Neural cell (in vitro differentiated cells): ENCODE data around the gene ZSWIM6. TPM values are rescaled to one million over a fixed set of nuclear protein-coding genes. Genes with fewer than 3 reads are reported as not detected.

Experiments used
- H2AFZ ChIP-seq: fragments of 200-600, 300-800 bp; sonication (generic), shearing (Covaris generic); 2 replicates; pipeline ENCODE4 v1.6.0; 2014; ENCODE audit warnings: low read depth, mild to moderate bottlenecking, antibody characterized with exemption, low read length, moderate library complexity
- H3F3A ChIP-seq: fragments of 200-600 bp; shearing (Covaris generic); 2 replicates; pipeline ENCODE4 v1.6.1; 2016; ENCODE audit warnings: mild to moderate bottlenecking, moderate library complexity, mixed read lengths, antibody characterized with exemption, low read length; ENCODE audit not compliant: insufficient read depth, poor library complexity, severe bottlenecking
- H3K27ac ChIP-seq: fragments of 200-600, 300-800 bp; sonication (generic), shearing (Covaris generic); 2 replicates; pipeline ENCODE4 v1.5.1; 2014; ENCODE audit warnings: mild to moderate bottlenecking, low read length, moderate library complexity
- H3K27me3 ChIP-seq: fragments of 300-800, 200-600 bp; sonication (generic), shearing (Covaris generic); 2 replicates; pipeline ENCODE4 v1.6.0; 2014; ENCODE audit warnings: mild to moderate bottlenecking, low read depth, low read length, moderate library complexity; ENCODE audit not compliant: insufficient read depth
- H3K36me3 ChIP-seq: fragments of 300-800, 200-600 bp; sonication (generic), shearing (Covaris generic); 2 replicates; pipeline ENCODE4 v1.5.1; 2014; ENCODE audit warnings: mild to moderate bottlenecking, antibody characterized with exemption, low read length, moderate library complexity; ENCODE audit not compliant: insufficient read depth
- H3K4me2 ChIP-seq: fragments of 300-800, 200-600 bp; sonication (generic), shearing (Covaris generic); 2 replicates; pipeline ENCODE4 v1.6.0; 2014; ENCODE audit warnings: mild to moderate bottlenecking, low read length
- H3K4me3 ChIP-seq: fragments of 300-800, 200-600 bp; sonication (generic), shearing (Covaris generic); 2 replicates; pipeline ENCODE4 v1.5.1; 2014; ENCODE audit warnings: mild to moderate bottlenecking, low read length, moderate library complexity
- H3K79me2 ChIP-seq: fragments of 200-600 bp; shearing (Covaris generic); replicated peaks from 2 replicates; pipeline ENCODE4 v1.6.0; 2014; ENCODE audit warnings: mild to moderate bottlenecking, low read length, moderate library complexity; ENCODE audit not compliant: insufficient read depth
- H3K9ac ChIP-seq: fragments of 300-800, 200-600 bp; sonication (generic), shearing (Covaris generic); 2 replicates; pipeline ENCODE4 v1.6.1; 2016; ENCODE audit warnings: mild to moderate bottlenecking, low read length, mixed read lengths
- H3K9me2 ChIP-seq: fragments of 200-600 bp; shearing (Covaris generic); 2 replicates; pipeline ENCODE4 v1.6.1; 2016; ENCODE audit warnings: mild to moderate bottlenecking, low read length, mixed read lengths; ENCODE audit not compliant: insufficient read depth
- H3K9me3 ChIP-seq: fragments of 200-600, 300-800 bp; sonication (generic), shearing (Covaris generic); 2 replicates; pipeline ENCODE4 v1.6.1; 2016; ENCODE audit warnings: mild to moderate bottlenecking, mixed run types, low read length, moderate library complexity, mixed read lengths
- H4K20me1 ChIP-seq: fragments of 200-600 bp; shearing (Covaris generic); 2 replicates; pipeline ENCODE4 v1.6.1; 2016; ENCODE audit warnings: mild to moderate bottlenecking, mixed run types; ENCODE audit not compliant: insufficient read depth
- EP300 ChIP-seq: fragments of 450-650 bp; conservative IDR thresholded peaks from 2 replicates; pipeline ENCODE4 v1.6.1; 2014; ENCODE audit warnings: antibody characterized with exemption, mild to moderate bottlenecking, moderate library complexity; ENCODE audit not compliant: poor library complexity, severe bottlenecking
- EZH2 ChIP-seq: fragments of 200-600, 300-800 bp; shearing (Covaris generic), sonication (generic); IDR thresholded peaks from 2 replicates; pipeline ENCODE4 v1.6.1; 2014; ENCODE audit warnings: antibody characterized with exemption, low read length, borderline replicate concordance, mild to moderate bottlenecking; ENCODE audit not compliant: insufficient read depth, poor library complexity, severe bottlenecking
- MXI1 ChIP-seq: fragments of 450-650 bp; conservative IDR thresholded peaks from 2 replicates; pipeline ENCODE4 v1.6.1; 2014; ENCODE audit warnings: antibody characterized with exemption, mild to moderate bottlenecking; ENCODE audit not compliant: poor library complexity, severe bottlenecking
- POLR2AphosphoS5 ChIP-seq: IDR thresholded peaks from 2 replicates; pipeline ENCODE4 v1.6.1; 2012
- RAD21 ChIP-seq: fragments of 450-650 bp; conservative IDR thresholded peaks from 2 replicates; pipeline ENCODE4 v1.6.1; 2014; ENCODE audit warnings: antibody characterized with exemption, mild to moderate bottlenecking, moderate library complexity
- SMC3 ChIP-seq: fragments of 450-650 bp; conservative IDR thresholded peaks from 2 replicates; pipeline ENCODE4 v1.6.1; 2014; ENCODE audit warnings: antibody characterized with exemption, mild to moderate bottlenecking, moderate library complexity; ENCODE audit not compliant: poor library complexity
- TAF1 ChIP-seq: IDR thresholded peaks from 2 replicates; pipeline ENCODE4 v1.6.1; 2012; ENCODE audit warnings: low read depth
- polyA plus RNA-seq: library from polyadenylated mRNA; depleted of rRNA; stranded (reverse); fragments of >200 nt; gene quantifications from 2 replicates; pipeline ENCODE4 v1.2.3, GENCODE V29; 2014
- TF ChIP-seq, protein P1 (sequence below): fragments of 450-650 bp; IDR thresholded peaks from 2 replicates; pipeline ENCODE4 v1.5.1; 2014; ENCODE audit warnings: antibody characterized with exemption, mild to moderate bottlenecking, moderate library complexity; ENCODE audit not compliant: poor library complexity, severe bottlenecking
- TF ChIP-seq, protein P2 (sequence below): IDR thresholded peaks from 2 replicates; pipeline ENCODE4 v1.6.1; 2012; ENCODE audit warnings: borderline replicate concordance

The ZSWIM6 gene
- polyA plus RNA-seq, 1 donor from 2014 or later, result 43.6 TPM

DNA sequence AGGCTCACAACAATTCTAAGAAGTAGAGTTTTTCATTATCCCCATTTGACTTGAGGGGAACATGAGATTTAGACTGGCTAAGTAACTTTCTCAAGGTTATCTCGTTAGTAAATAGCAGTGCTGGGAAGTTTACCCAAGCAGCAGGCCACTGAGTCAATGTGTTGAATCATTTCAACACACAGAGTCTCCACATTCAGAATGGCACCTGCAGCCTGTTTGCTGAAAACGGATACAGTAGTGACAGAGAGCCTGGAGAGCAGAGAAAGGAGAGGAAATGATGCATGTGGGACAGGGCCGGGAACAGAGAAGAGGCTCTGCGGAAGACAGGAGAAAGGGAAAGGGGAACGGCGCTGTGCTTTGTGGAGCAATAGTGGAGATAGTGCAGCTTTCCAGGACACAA lies 33.5 kb upstream of the ZSWIM6 start:
- H3K9ac ChIP-seq, result no peak overlapping the region
- no peaks in the 10 kb centered on the region for H3K79me2 ChIP-seq
- no peaks in the 10 kb centered on the region for H4K20me1 ChIP-seq
- no peak overlapping the region for H3K27ac ChIP-seq
- H3F3A ChIP-seq, result no peaks in the 10 kb centered on the region
- no peak overlapping the region for H3K4me2 ChIP-seq
- H3K36me3 ChIP-seq, result no peaks in the 10 kb centered on the region
- no peaks in the 10 kb centered on the region for H3K9me3 ChIP-seq
- H2AFZ ChIP-seq, result no peak overlapping the region
- H3K4me3 ChIP-seq, result no peak overlapping the region
- no peaks in the 10 kb centered on the region for H3K27me3 ChIP-seq
- no peak for TF ChIP-seq POLR2AphosphoS5
- TF ChIP-seq EP300, result no peak
- TF ChIP-seq, protein P1, sequence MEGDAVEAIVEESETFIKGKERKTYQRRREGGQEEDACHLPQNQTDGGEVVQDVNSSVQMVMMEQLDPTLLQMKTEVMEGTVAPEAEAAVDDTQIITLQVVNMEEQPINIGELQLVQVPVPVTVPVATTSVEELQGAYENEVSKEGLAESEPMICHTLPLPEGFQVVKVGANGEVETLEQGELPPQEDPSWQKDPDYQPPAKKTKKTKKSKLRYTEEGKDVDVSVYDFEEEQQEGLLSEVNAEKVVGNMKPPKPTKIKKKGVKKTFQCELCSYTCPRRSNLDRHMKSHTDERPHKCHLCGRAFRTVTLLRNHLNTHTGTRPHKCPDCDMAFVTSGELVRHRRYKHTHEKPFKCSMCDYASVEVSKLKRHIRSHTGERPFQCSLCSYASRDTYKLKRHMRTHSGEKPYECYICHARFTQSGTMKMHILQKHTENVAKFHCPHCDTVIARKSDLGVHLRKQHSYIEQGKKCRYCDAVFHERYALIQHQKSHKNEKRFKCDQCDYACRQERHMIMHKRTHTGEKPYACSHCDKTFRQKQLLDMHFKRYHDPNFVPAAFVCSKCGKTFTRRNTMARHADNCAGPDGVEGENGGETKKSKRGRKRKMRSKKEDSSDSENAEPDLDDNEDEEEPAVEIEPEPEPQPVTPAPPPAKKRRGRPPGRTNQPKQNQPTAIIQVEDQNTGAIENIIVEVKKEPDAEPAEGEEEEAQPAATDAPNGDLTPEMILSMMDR, result no peak
- TF ChIP-seq RAD21, result no peak
- TF ChIP-seq TAF1, result no peak
- TF ChIP-seq SMC3, result no peak
- no peak for TF ChIP-seq EZH2
- TF ChIP-seq, protein P2, sequence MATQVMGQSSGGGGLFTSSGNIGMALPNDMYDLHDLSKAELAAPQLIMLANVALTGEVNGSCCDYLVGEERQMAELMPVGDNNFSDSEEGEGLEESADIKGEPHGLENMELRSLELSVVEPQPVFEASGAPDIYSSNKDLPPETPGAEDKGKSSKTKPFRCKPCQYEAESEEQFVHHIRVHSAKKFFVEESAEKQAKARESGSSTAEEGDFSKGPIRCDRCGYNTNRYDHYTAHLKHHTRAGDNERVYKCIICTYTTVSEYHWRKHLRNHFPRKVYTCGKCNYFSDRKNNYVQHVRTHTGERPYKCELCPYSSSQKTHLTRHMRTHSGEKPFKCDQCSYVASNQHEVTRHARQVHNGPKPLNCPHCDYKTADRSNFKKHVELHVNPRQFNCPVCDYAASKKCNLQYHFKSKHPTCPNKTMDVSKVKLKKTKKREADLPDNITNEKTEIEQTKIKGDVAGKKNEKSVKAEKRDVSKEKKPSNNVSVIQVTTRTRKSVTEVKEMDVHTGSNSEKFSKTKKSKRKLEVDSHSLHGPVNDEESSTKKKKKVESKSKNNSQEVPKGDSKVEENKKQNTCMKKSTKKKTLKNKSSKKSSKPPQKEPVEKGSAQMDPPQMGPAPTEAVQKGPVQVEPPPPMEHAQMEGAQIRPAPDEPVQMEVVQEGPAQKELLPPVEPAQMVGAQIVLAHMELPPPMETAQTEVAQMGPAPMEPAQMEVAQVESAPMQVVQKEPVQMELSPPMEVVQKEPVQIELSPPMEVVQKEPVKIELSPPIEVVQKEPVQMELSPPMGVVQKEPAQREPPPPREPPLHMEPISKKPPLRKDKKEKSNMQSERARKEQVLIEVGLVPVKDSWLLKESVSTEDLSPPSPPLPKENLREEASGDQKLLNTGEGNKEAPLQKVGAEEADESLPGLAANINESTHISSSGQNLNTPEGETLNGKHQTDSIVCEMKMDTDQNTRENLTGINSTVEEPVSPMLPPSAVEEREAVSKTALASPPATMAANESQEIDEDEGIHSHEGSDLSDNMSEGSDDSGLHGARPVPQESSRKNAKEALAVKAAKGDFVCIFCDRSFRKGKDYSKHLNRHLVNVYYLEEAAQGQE, result no peak
- TF ChIP-seq MXI1, result no peak
- no peaks in the 10 kb centered on the region for H3K9me2 ChIP-seq

DNA sequence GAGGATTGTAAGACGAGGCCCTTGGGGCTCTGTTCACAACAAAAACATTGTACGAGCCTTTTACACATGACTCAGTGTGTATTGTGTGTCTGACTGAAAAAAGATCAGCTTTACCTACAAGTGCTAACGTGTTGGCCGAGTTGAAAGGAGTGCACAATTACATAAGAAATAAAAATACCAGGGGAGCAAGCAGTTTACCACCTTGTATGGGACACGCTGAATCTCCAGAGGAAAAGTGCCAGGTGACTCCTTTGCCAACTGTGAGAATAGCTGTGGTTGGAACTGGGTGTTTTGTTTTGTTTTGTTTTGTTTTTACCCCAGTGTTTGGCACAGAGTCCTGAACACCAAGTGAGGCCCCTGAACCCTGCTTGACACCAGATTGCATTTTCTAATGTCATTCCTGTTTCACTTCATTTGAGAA lies 32.8 kb upstream of the ZSWIM6 start:
- no peak overlapping the region for H2AFZ ChIP-seq

More for the DNA sequence above, 32.8 kb upstream of the ZSWIM6 start:
- H3K4me2 ChIP-seq, result no peak overlapping the region
- no peaks in the 10 kb centered on the region for H3K27me3 ChIP-seq
- no peaks in the 10 kb centered on the region for H3K9me2 ChIP-seq
- H3K9me3 ChIP-seq, result no peaks in the 10 kb centered on the region
- no peak overlapping the region for H3K27ac ChIP-seq
- no peak overlapping the region for H3K4me3 ChIP-seq
- no peaks in the 10 kb centered on the region for H4K20me1 ChIP-seq
- H3K9ac ChIP-seq, result no peak overlapping the region
- H3F3A ChIP-seq, result no peaks in the 10 kb centered on the region
- H3K36me3 ChIP-seq, result no peaks in the 10 kb centered on the region
- H3K79me2 ChIP-seq, result no peaks in the 10 kb centered on the region
- TF ChIP-seq, protein P2, result no peak
- TF ChIP-seq RAD21 (no peak), TAF1 (no peak), SMC3 (no peak), EZH2 (no peak), EP300 (no peak)
